Measurements from ENCODE around the gene ZMPSTE24. TPM values are rescaled to one million over a fixed set of nuclear protein-coding genes. Genes with fewer than 3 reads are reported as not detected.

The ZMPSTE24 gene
- 36.6 and 44.4 TPM in 2 replicates for total RNA-seq

GRCh38 chr1:40257688-40258444 is at the start of gene ZMPSTE24:
Gene ZMPSTE24, plus strand, starts transcription at chr1:40258236. Its CDS starts 36 bp downstream, at chr1:40258272.

GRCh38 chr1:40247655-40248054 is 10.4 kb upstream of the ZMPSTE24 start, which contains the start of gene TMCO2:
Gene TMCO2, plus strand, starts transcription at chr1:40247937. Its CDS starts 57 bp downstream, at chr1:40247994.

GRCh38 chr1:40316595-40317393 is 58.8 kb downstream of the ZMPSTE24 start, which contains the start of gene COL9A2:
Gene COL9A2, minus strand, starts transcription at chr1:40317286. Its CDS starts 89 bp downstream, at chr1:40317197.

Other genes with a start within 250 kb of the ZMPSTE24 start
- gene CAP1, start 217.5 kb upstream of the ZMPSTE24 start, total RNA-seq, result 203 and 205 TPM in 2 replicates
- gene PPT1, start 161.0 kb upstream of the ZMPSTE24 start, total RNA-seq, result 37.6 and 45.7 TPM in 2 replicates
- 13.0 and 14.4 TPM in 2 replicates for gene RLF, start 96.8 kb upstream of the ZMPSTE24 start, total RNA-seq
- not detected in 2 replicates for gene TMCO2, start 10.3 kb upstream of the ZMPSTE24 start, total RNA-seq
- gene COL9A2, start 59.0 kb downstream of the ZMPSTE24 start, total RNA-seq, result 1.1 and 1.3 TPM in 2 replicates
- gene SMAP2, start 115.5 kb downstream of the ZMPSTE24 start, total RNA-seq, result 12.6 and 14.1 TPM in 2 replicates
- 0.44 and 2.5 TPM in 2 replicates for gene ZFP69B, start 192.2 kb downstream of the ZMPSTE24 start, total RNA-seq
- 2.7 and 2.8 TPM in 2 replicates for gene ZFP69, start 219.1 kb downstream of the ZMPSTE24 start, total RNA-seq

All from cardiac ventricle fibroblast (primary cell).